GM12874 (cell line): ENCODE measurements around the gene CENPX.

Experiments used
- TF ChIP-seq, protein P1 (sequence below): IDR thresholded peaks from 2 replicates; pipeline ENCODE4 v1.5.1; 2011; ENCODE audit warnings: low read depth, mild to moderate bottlenecking, control low read depth, low read length, moderate library complexity; ENCODE audit not compliant: insufficient read depth

CENPX gene

DNA sequence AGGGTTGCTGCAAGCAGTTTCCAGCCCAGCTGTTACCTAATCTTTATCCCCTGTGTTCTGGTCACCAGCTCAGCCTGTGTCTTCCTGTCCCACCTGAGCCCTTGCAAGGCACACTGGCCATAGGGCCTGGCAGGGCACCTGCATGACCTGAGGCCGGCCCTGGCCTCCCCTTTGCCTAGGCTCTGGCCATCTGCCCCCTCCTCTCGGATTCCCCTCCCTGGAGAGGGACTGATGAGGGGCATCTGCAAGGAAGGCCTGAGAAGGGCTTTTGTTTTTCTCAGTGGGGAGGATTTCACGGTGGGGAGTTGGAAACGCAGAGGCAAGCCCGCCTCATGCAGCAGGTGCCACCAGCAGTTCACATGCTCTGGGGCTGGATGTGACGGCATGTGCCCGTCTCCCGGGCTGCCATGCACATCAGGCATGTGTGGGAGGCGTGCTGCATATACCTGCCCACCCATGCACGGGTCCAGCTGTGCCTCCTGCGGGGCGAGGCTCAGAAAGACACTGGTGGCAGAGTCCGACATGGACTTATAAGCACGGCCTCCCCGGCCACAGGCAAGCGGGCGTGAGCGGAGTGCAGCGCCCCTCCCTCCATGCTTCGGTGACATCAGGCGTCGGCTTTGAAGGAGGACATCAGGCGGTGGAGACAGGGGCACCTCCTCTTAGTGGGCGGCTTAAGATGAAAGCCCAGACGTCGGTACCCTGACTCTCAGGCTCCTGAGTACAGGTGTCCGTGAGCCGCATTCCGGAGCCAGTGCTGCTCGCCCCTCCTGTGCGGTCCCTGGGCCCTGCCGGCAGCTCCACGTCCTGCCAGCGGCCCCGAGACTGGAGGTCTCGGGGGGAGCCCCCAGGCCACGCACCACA is 28.7 kb downstream of the CENPX start:
- TF ChIP-seq, protein P1, sequence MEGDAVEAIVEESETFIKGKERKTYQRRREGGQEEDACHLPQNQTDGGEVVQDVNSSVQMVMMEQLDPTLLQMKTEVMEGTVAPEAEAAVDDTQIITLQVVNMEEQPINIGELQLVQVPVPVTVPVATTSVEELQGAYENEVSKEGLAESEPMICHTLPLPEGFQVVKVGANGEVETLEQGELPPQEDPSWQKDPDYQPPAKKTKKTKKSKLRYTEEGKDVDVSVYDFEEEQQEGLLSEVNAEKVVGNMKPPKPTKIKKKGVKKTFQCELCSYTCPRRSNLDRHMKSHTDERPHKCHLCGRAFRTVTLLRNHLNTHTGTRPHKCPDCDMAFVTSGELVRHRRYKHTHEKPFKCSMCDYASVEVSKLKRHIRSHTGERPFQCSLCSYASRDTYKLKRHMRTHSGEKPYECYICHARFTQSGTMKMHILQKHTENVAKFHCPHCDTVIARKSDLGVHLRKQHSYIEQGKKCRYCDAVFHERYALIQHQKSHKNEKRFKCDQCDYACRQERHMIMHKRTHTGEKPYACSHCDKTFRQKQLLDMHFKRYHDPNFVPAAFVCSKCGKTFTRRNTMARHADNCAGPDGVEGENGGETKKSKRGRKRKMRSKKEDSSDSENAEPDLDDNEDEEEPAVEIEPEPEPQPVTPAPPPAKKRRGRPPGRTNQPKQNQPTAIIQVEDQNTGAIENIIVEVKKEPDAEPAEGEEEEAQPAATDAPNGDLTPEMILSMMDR: no peak

DNA sequence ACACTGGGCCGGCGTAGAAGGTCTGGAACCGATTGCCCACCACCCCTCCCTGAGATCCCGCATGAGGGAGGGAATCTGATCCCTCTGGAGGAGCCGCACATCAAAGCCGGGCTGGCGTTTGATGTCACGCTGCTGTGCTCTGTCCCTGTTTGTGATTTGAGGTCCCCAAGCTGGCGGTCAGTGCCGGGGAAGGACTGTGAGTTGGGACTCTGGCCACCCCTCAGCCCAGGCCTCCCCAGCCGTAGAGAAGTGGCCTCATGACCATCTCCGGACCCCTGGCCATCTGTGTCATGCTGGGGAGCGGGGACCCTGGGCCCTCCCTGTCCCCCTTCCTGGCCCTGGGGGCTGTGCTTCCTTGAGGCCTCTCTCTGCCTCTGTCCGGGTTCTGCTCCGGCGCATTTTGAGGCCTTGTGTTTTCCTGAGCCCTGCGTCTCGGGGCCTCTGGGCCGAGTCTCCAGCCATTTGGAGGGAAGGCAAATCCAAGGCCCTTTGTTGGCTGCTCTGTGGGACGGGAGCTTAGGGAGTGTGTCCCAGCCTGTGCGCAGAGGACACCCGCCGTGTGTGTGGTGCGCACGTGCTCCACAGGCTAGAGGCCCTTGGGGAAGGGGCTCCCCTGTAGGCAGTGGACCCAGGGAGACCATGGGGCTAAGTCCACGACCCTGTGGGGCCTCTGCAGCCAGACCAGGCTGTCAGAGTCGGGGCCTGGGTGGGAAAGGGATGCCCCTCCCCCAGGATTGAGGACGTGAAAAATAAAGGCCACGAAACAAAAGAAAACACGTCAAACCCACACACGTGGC is 30.2 kb downstream of the CENPX start:
- TF ChIP-seq, protein P1: no peak

DNA sequence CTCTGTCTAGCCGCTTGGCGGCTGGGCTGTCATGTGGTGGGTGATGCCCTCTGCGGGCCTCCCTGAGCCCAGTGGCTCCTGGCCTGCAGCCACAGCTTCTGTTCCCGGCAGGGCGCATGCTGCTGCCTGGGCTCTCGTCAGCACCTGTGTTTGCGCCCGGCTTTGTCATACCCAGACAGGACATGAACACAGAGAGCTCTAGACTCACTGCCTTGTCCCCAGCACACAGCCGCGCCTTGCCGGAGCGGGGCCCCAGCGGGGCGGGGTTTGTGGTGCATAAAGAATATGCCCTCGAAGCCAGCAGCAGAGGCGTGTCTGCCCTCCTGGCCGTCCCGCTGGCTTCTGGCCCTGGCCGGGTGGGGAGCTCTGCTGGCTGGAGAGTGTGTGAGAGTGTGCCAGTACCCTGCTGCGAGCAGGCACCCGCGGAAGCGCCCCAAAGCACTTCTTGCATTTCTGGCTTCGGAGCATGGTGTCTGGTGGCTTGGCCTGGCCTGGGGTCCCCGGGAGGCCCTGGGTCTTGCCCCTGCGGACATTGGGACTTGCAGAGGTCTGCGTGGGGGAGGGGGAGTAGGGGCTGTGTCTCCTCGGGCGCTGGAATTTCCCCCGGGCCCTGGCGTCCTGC is 30.9 kb downstream of the CENPX start:
- TF ChIP-seq, protein P1: no peak

DNA sequence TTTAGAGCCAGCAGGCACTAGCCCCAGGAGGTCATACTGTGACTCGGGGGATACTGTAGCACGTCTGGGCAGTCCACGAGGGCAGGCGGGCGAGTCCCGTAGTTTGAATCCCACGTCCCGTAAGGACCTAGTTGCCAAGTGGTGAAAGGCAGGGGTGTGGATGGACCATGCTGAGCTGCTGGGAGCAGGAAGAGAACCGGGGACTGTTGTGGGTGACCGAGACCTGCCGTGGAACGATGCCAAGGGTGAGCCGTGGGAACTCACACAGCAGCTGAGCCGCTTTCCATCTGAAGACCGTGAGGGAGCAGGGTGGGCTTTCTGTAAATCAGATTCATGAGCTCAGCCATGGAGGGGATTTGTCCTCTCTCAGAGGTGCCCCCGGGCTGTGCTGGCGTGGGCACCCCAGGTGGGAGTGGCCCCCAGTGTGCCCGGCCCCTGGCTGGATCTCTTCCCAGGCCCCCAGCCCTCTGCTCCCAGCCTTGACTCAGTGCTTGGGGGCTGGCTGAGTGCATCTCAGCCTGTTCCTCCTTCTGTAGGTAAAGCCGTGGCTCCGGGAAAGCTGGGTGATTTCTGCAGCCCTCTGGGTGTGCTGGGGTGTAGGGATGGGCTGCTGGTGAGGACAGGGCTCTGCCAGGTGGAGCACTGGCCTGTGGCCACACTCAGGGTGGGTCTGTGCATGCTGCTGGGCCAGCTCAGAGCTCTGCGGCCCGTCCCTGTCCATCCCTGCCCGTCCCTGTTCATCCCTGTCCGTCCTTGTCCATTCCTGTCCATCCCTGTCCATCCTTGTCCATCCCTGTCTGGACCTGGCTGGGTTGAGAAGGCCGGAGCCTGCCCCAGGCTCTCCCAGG is 31.6 kb downstream of the CENPX start:
- TF ChIP-seq, protein P1: no peak

DNA sequence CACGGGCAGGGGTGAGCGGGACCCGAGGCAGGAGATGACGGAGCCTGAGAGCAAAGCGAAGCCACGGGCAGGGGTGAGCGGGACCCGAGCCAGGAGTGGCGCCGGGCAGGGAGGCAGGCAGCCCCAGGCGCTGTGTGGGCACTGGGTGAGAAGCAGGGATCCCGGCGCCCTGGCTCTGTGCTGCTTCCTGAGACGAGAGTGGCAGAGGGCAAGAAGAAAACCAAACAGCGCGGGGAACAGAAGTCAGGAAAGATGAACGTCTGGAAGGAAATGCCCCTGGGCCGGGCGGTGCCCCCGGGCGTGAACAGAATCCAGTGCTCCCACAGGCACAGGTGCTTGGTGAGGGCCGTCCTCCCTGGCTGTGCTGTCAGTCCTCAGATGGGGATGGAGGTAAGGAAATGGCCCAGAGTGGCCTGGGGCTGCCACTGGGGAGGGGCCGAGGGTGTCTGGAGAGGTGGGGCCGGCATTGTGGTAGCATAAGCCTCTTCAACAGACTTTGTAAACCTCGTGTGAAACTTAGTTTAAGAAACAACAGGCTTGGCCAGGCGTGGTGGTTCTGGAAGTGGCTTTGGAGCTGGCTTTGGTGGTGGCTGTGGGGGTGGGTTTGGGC is 35.4 kb downstream of the CENPX start:
- TF ChIP-seq, protein P1: no peak

DNA sequence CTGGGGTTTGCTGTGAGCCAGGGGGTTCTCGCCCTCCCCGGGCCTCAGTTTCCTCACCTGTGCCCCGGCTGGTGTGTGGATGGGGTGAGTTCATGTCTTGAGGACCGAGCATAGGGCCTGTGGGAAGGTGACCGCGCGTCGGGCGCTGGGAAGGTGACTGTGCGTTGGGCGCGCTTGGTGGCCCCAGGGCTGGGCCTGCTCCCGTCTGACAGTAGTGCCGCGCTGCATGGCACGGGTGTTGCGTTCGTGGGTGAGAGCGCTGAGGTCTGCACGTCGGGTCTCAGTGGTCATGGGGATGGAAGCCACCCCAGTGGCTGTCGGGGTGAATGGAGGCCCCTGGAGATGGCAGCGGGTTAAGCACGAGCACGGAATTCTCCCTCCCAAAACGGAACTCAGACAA is 36.1 kb downstream of the CENPX start:
- TF ChIP-seq, protein P1: no peak
